Brain microvascular endothelial cell (primary cell): Measurements from ENCODE around the gene OTOA.

ENCODE experiments used
- DNase-seq: peaks from one replicate; pipeline ENCODE4 v3.0.0-alpha.2; 2020
- H3K27ac ChIP-seq: fragments of 250-450 bp; sonication (Bioruptor Pico); 2 replicates; pipeline ENCODE4 v1.5.1; 2020; ENCODE audit warnings: mild to moderate bottlenecking, moderate library complexity
- H3K27me3 ChIP-seq: fragments of 250-450 bp; sonication (Bioruptor Pico); replicated peaks from 2 replicates; pipeline ENCODE4 v1.5.1; 2020; ENCODE audit warnings: mild to moderate bottlenecking
- H3K36me3 ChIP-seq: fragments of 250-450 bp; sonication (Bioruptor Pico); replicated peaks from 2 replicates; pipeline ENCODE4 v1.5.1; 2020; ENCODE audit warnings: mild to moderate bottlenecking
- H3K4me3 ChIP-seq: 2 replicates; pipeline ENCODE4 v1.5.1; 2011; ENCODE audit warnings: low read depth, mild to moderate bottlenecking, control low read depth, low read length, moderate library complexity
- CTCF ChIP-seq: IDR thresholded peaks from 2 replicates; pipeline ENCODE4 v1.5.1; 2011; ENCODE audit warnings: low read depth, mild to moderate bottlenecking, moderate library complexity, low read length, control low read depth, inconsistent platforms; ENCODE audit errors: missing control alignments
- in situ Hi-C: cut with HindIII; loops from 2 replicates; pipeline ENCODE4 v1.10.0; 2017; ENCODE audit warnings: low sequenced_read_pairs, low pct_ligation_motif_present

Gene OTOA

DNA sequence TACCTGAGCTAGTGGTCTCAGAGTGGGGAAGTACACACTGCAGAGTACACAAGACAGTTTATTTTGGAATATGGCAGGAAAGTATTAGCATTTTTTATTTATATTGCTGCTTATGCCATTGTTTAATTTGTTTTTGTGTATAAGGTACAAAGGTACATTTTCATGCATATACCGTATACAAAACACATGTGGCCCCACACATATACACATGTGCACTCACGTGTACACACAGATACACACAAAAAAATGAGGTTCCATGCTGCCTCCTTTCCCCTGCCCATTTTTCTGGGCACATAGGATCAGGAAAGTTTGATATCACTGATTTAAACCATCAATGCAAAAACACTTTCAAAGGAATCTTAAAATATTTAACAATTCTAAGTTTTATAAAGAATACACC lies 24.3 kb upstream of the OTOA start:
- no peak for TF ChIP-seq CTCF
- Histone ChIP-seq H3K27me3 (no peaks in the 10 kb centered on the region), H3K36me3 (no peaks in the 10 kb centered on the region), H3K4me3 (no peak overlapping the region), H3K27ac (no peak overlapping the region)
- in situ Hi-C loops, result no loop called here
- DNase-seq, result no peak

GRCh38 chr16:21641916-21642315 lies 21.9 kb upstream of the OTOA start:
- Histone ChIP-seq H3K27me3 (no peaks in the 10 kb centered on the region), H3K4me3 (no peak overlapping the region), H3K36me3 (no peaks in the 10 kb centered on the region), H3K27ac (no peak overlapping the region)
- TF ChIP-seq CTCF, result no peak
- no peak for DNase-seq
- in situ Hi-C loops, result no loop called here

DNA sequence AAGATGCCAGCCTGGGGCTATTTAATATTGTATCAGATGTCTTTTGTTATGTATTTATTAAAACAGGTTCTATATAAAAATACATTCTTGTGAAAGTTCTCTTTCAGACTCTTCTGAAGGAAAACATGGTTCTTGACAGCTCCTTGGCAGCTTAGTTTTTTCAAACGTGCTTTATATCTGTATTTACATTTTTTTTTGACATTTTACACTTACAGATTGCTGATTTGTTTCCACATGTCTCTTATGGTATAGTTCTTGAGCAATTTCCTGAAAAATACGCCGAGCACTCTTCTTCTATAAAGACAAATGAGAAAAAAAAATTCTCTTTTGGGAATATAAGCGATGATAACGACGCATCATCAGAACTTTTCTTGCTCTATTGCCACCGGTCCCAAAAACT lies 20.9 kb upstream of the OTOA start:
- no peak overlapping the region for H3K27ac ChIP-seq
- DNase-seq, result no peak
- no peak for TF ChIP-seq CTCF
- no peak overlapping the region for H3K4me3 ChIP-seq
- in situ Hi-C loops, result no loop called here
- no peaks in the 10 kb centered on the region for H3K27me3 ChIP-seq
- H3K36me3 ChIP-seq, result no peaks in the 10 kb centered on the region

DNA sequence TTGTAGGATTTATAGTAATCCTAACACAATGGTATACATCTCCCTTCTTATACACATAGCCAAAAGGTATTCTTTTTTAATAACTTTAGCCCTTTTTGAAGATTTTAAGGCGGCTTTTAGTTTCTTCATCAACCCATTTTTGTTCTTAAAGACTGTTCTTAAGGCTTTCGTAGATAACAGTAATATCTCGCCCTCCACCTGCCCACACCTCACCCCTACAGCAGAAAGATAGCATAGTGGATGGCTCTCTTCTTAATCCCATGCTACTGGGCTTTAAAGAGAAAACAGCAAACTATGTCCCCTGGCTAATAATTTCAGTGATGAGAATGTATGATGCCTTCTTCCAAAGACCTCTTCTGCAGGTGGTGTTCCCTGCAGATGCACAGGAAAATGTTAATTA lies 20.0 kb upstream of the OTOA start:
- no peak for TF ChIP-seq CTCF
- Histone ChIP-seq H3K27ac (no peak overlapping the region), H3K27me3 (no peaks in the 10 kb centered on the region), H3K4me3 (no peak overlapping the region), H3K36me3 (no peaks in the 10 kb centered on the region)
- no peak for DNase-seq
- in situ Hi-C loops, result no loop called here

- Histone ChIP-seq H3K27ac (no peak overlapping the region), H3K36me3 (no peaks in the 10 kb centered on the region), H3K4me3 (no peak overlapping the region), H3K27me3 (no peaks in the 10 kb centered on the region)
- no peak for TF ChIP-seq CTCF
- in situ Hi-C loops, result no loop called here
- DNase-seq, result no peak
Measured at GRCh38 chr16:21644674-21645073, 19.1 kb upstream of the OTOA start.

- Histone ChIP-seq H3K27me3 (no peaks in the 10 kb centered on the region), H3K4me3 (no peak overlapping the region), H3K36me3 (no peaks in the 10 kb centered on the region), H3K27ac (peak overlapping the region; percentile 61)
- DNase-seq, result no peak
- in situ Hi-C loops, result no loop called here
- no peak for TF ChIP-seq CTCF
Measured at GRCh38 chr16:21645261-21645721, 18.5 kb upstream of the OTOA start.
